Vagina (tissue), 2 donors: ENCODE data around the gene MED14.

Experiments
- POLR2A ChIP-seq, 2 donors: fragments of 450-650 bp; IDR thresholded peaks; one replicate each; pipeline ENCODE4 v1.6.1; 2017; ENCODE audit warnings: antibody characterized with exemption in 2 of 2, mild to moderate bottlenecking in 2 of 2, moderate library complexity in 2 of 2
- POLR2AphosphoS5 ChIP-seq, 2 donors: sonication (generic); formaldehyde crosslinking; IDR thresholded peaks; one replicate each; pipeline ENCODE4 v1.9.0; 2017; ENCODE audit warnings: antibody characterized with exemption in 2 of 2, mild to moderate bottlenecking in 2 of 2, low read depth in 1 of 2; ENCODE audit not compliant: insufficient read depth in 1 of 2
- TF ChIP-seq, protein P1 (sequence below), 3 experiments: fragments of 450-650 bp in 2 of 3; fragments of 200-600 bp in 1 of 3; sonication (generic) in 1 of 3; IDR thresholded peaks; one replicate each; pipeline ENCODE4 v1.5.1; 2017 to 2019; ENCODE audit warnings: antibody characterized with exemption in 3 of 3, mild to moderate bottlenecking in 2 of 3, moderate library complexity in 2 of 3

DNA sequence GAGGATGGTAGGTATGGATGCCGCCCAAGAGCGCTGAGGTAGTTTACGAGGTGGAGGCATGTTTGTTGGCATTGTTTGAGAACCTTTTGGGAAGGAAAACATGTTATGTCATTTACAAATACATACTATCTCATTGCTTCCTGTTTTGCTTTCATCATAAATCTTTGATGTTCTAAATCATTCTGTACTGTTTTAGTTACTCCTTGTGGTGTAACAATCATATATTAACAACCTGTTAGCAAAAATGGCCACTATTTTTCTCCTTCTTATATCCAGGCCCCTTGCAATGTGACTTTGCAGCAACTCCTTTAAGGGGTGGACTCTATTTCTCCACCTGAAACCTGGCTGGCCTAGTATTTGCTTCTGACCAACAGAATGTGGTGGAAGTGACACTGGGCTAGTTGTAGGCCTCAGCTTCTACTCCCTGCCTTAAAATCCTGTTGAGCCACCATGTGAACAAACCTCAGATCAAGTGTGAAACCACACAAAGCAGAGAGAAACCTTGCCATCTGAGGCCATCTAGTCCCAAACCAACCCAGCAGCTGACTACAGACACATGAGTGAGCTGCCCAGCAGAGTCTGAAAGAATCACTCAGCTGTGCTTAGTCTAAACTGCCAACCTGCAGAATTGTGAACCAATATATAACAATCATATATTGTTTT is 72.1 kb downstream of the MED14 start:
- TF ChIP-seq, protein P1, sequence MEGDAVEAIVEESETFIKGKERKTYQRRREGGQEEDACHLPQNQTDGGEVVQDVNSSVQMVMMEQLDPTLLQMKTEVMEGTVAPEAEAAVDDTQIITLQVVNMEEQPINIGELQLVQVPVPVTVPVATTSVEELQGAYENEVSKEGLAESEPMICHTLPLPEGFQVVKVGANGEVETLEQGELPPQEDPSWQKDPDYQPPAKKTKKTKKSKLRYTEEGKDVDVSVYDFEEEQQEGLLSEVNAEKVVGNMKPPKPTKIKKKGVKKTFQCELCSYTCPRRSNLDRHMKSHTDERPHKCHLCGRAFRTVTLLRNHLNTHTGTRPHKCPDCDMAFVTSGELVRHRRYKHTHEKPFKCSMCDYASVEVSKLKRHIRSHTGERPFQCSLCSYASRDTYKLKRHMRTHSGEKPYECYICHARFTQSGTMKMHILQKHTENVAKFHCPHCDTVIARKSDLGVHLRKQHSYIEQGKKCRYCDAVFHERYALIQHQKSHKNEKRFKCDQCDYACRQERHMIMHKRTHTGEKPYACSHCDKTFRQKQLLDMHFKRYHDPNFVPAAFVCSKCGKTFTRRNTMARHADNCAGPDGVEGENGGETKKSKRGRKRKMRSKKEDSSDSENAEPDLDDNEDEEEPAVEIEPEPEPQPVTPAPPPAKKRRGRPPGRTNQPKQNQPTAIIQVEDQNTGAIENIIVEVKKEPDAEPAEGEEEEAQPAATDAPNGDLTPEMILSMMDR (IDR thresholded peaks at IDR 0.05): no peak
- no peak for TF ChIP-seq POLR2A (IDR thresholded peaks at IDR 0.05)
- no peak for TF ChIP-seq POLR2AphosphoS5 (IDR thresholded peaks at IDR 0.05; ENCODE audit: insufficient read depth in 1 of 2, low read depth in 1 of 2)
